MCF 10A (cell line): ENCODE results near the gene SF3B1. TPM values are rescaled to one million over a fixed set of nuclear protein-coding genes. Genes with fewer than 3 reads are reported as not detected.

Experiments
- BruUV-seq: library from RNA; stranded (reverse); fragments of 400-500 nt; replicated peaks from 2 replicates; lab custom pipeline; 2021; lab: Mats Ljungman, UMichigan
- CTCF ChIA-PET: fragments of 300-600 bp; sonication (Branson Sonifier 250); formaldehyde crosslinking; extraction: SDS; loops from one replicate; lab custom pipeline; 2021; ENCODE audit warnings: antibody characterized with exemption, inconsistent platforms; lab: Yijun Ruan, JAX
- POLR2A ChIA-PET: fragments of 300-600, 350-650 bp; sonication (Branson Sonifier 250); formaldehyde crosslinking; extraction: SDS; loops from one replicate; lab custom pipeline; 2020; ENCODE audit warnings: antibody characterized with exemption, inconsistent platforms; lab: Yijun Ruan, JAX
- DNase-seq: peaks from one replicate; pipeline ENCODE4 v3.0.0-alpha.2; 2018; ENCODE audit not compliant: unreplicated experiment
- H3K27ac Mint-ChIP-seq: one replicate; pipeline ENCODE4 v1.8.0; 2022; ENCODE audit warnings: mild to moderate bottlenecking, low read depth, mixed read lengths; ENCODE audit not compliant: unreplicated experiment
- H3K27me3 Mint-ChIP-seq: one replicate; pipeline ENCODE4 v1.8.0; 2022; ENCODE audit warnings: mixed read lengths; ENCODE audit not compliant: insufficient read depth, unreplicated experiment
- H3K36me3 Mint-ChIP-seq: one replicate; pipeline ENCODE4 v1.8.0; 2022; ENCODE audit warnings: mild to moderate bottlenecking, moderate library complexity, mixed read lengths; ENCODE audit not compliant: insufficient read depth, unreplicated experiment
- H3K4me1 Mint-ChIP-seq: one replicate; pipeline ENCODE4 v1.8.0; 2022; ENCODE audit warnings: mixed read lengths; ENCODE audit not compliant: insufficient read depth, unreplicated experiment
- H3K4me3 Mint-ChIP-seq: one replicate; pipeline ENCODE4 v1.8.0; 2022; ENCODE audit warnings: mild to moderate bottlenecking, moderate library complexity, mixed read lengths; ENCODE audit not compliant: unreplicated experiment
- H3K9me3 Mint-ChIP-seq: one replicate; pipeline ENCODE4 v1.8.0; 2022; ENCODE audit warnings: mixed read lengths; ENCODE audit not compliant: unreplicated experiment
- CTCF ChIP-seq: fragments of 200-600 bp; IDR thresholded peaks from one replicate; pipeline ENCODE4 v1.8.0; 2022; ENCODE audit warnings: antibody characterized with exemption, mild to moderate bottlenecking; ENCODE audit not compliant: unreplicated experiment
- intact Hi-C: fragments of 100-400 bp; cut with micrococcal nuclease; formaldehyde crosslinking; loops from 2 replicates; pipeline ENCODE4 v1.14.1; 2022
- total RNA-seq: library from RNA; stranded (reverse); gene quantifications from 2 replicates; pipeline ENCODE4 v1.2.3, GENCODE V29; 2022

SF3B1 gene
- total RNA-seq, 1 experiment from 2014 or later, result 179 TPM

GRCh38 chr2:197356136-197356535, 78.7 kb downstream of the SF3B1 start:
- BruUV-seq, result no TSS peak
- ChIA-PET CTCF (interaction anchor here (0.6 to 1.5 kb wide), 3 partner anchors 18 to 166 kb away, joined by 3 to 5 read pairs (median 4); no protein-coding TSS in a partner anchor), POLR2A (no interaction called here)
- Mint-ChIP-seq H3K27ac (no peak overlapping the region), H3K36me3 (no peaks in the 10 kb centered on the region), H3K4me1 (peaks cover under 1% of the 10 kb centered on the region), H3K27me3 (no peaks in the 10 kb centered on the region), H3K9me3 (no peaks in the 10 kb centered on the region), H3K4me3 (no peak overlapping the region)
- DNase-seq, result no peak
- peak; percentile 16 for TF ChIP-seq CTCF
- intact Hi-C loops, result no loop called here

GRCh38 chr2:197354169-197354558, 80.7 kb downstream of the SF3B1 start:
- intact Hi-C loops, result no loop called here
- CTCF ChIA-PET, result interaction anchor here (0.6 to 1.8 kb wide), 5 partner anchors 24 to 467 kb away, joined by 3 to 6 read pairs (median 3); no protein-coding TSS in a partner anchor
- Mint-ChIP-seq H3K4me1 (peaks cover 8% of the 10 kb centered on the region), H3K9me3 (no peaks in the 10 kb centered on the region), H3K36me3 (no peaks in the 10 kb centered on the region), H3K27me3 (no peaks in the 10 kb centered on the region), H3K4me3 (no peak overlapping the region), H3K27ac (no peak overlapping the region)
- POLR2A ChIA-PET, result no interaction called here
- no peak for TF ChIP-seq CTCF
- BruUV-seq, result no TSS peak
- DNase-seq, result no peak

GRCh38 chr2:197353393-197354168, 81.2 kb downstream of the SF3B1 start:
- intact Hi-C loops, result no loop called here
- Mint-ChIP-seq H3K27me3 (no peaks in the 10 kb centered on the region), H3K27ac (no peak overlapping the region), H3K4me1 (peaks cover 8% of the 10 kb centered on the region), H3K4me3 (no peak overlapping the region), H3K36me3 (no peaks in the 10 kb centered on the region), H3K9me3 (no peaks in the 10 kb centered on the region)
- CTCF ChIA-PET, result interaction anchor here (0.5 to 1.8 kb wide), 5 partner anchors 25 to 467 kb away, joined by 3 to 6 read pairs (median 3); no protein-coding TSS in a partner anchor
- TF ChIP-seq CTCF, result no peak
- POLR2A ChIA-PET, result interaction anchor here (0.6 kb wide), 1 partner anchor 23 kb away, joined by 3 read pairs; no protein-coding TSS in a partner anchor
- no TSS peak for BruUV-seq
- no peak for DNase-seq

GRCh38 chr2:197349699-197350098, 85.1 kb downstream of the SF3B1 start:
- TF ChIP-seq CTCF, result no peak
- BruUV-seq, result no TSS peak
- H3K27ac Mint-ChIP-seq, result no peak overlapping the region
- no peaks in the 10 kb centered on the region for H3K27me3 Mint-ChIP-seq
- DNase-seq, result no peak
- no peak overlapping the region for H3K4me3 Mint-ChIP-seq
- peaks cover 8% of the 10 kb centered on the region for H3K4me1 Mint-ChIP-seq
- POLR2A ChIA-PET, result no interaction called here
- no peaks in the 10 kb centered on the region for H3K9me3 Mint-ChIP-seq
- intact Hi-C loops, result no loop called here
- CTCF ChIA-PET, result interaction anchor here (0.6 to 0.7 kb wide), 2 partner anchors 11 to 421 kb away, joined by 4 read pairs; no protein-coding TSS in a partner anchor
- H3K36me3 Mint-ChIP-seq, result no peaks in the 10 kb centered on the region
